Measurements from ENCODE around the gene TSC22D4. TPM values are rescaled to one million over a fixed set of nuclear protein-coding genes. Genes with fewer than 3 reads are reported as not detected.

TSC22D4 gene
- total RNA-seq, 1 experiment from 2014 or later = 71.0 TPM

- intact Hi-C loops (cut with micrococcal nuclease; ENCODE audit: unreplicated experiment) = no loop called here
- CTCF ChIA-PET = no interaction called here
- Histone ChIP-seq H3K4me1 (ENCODE audit: insufficient read depth, low read length, poor library complexity, severe bottlenecking) (peaks cover 7% of the 10 kb centered on the region), H3K9me3 (ENCODE audit: low read depth, low read length, poor library complexity, severe bottlenecking) (no peaks in the 10 kb centered on the region), H3K4me3 (ENCODE audit: low read depth, low read length, poor library complexity, severe bottlenecking) (no peak overlapping the region), H3K36me3 (ENCODE audit: insufficient read depth, low read length, poor library complexity, severe bottlenecking) (no peaks in the 10 kb centered on the region), H3K27ac (ENCODE audit: low read depth, low read length, poor library complexity, severe bottlenecking) (no peak overlapping the region), H3K27me3 (replicated peaks; ENCODE audit: insufficient read depth, low read depth, low read length, poor library complexity) (no peaks in the 10 kb centered on the region)
- POLR2A ChIA-PET (ENCODE audit: low non-redundant PET) = no interaction called here
- no TSS peak for BruUV-seq (replicated peaks)
- TF ChIP-seq CTCF (conservative IDR thresholded peaks at IDR 0.05; ENCODE audit: low read depth, low read length) (no peak), EZH2 (IDR thresholded peaks at IDR 0.05; ENCODE audit: borderline replicate concordance, low read depth, low read length, poor library complexity, severe bottlenecking) (no peak)
- no peak for DNase-seq (ENCODE audit: low spot score)
These were observed 12.2 kb upstream of the TSC22D4 start for GRCh38 chr7:100491192-100491578.

GRCh38 chr7:100490483-100491191, 11.6 kb upstream of the TSC22D4 start:
- TF ChIP-seq CTCF (conservative IDR thresholded peaks at IDR 0.05; ENCODE audit: low read depth, low read length) (no peak), EZH2 (IDR thresholded peaks at IDR 0.05; ENCODE audit: borderline replicate concordance, low read depth, low read length, poor library complexity, severe bottlenecking) (no peak)
- Histone ChIP-seq H3K27me3 (replicated peaks; ENCODE audit: insufficient read depth, low read depth, low read length, poor library complexity) (no peaks in the 10 kb centered on the region), H3K4me3 (ENCODE audit: low read depth, low read length, poor library complexity, severe bottlenecking) (no peak overlapping the region), H3K4me1 (ENCODE audit: insufficient read depth, low read length, poor library complexity, severe bottlenecking) (peaks cover 7% of the 10 kb centered on the region), H3K36me3 (ENCODE audit: insufficient read depth, low read length, poor library complexity, severe bottlenecking) (no peaks in the 10 kb centered on the region), H3K9me3 (ENCODE audit: low read depth, low read length, poor library complexity, severe bottlenecking) (no peaks in the 10 kb centered on the region), H3K27ac (ENCODE audit: low read depth, low read length, poor library complexity, severe bottlenecking) (no peak overlapping the region)
- CTCF ChIA-PET = no interaction called here
- BruUV-seq (replicated peaks) = no TSS peak
- POLR2A ChIA-PET (ENCODE audit: low non-redundant PET) = interaction anchor here (0.5 kb wide), 1 partner anchor 46 kb away, joined by 9 read pairs; no protein-coding TSS in a partner anchor
- intact Hi-C loops (cut with micrococcal nuclease; ENCODE audit: unreplicated experiment) = no loop called here
- DNase-seq (ENCODE audit: low spot score) = no peak

GRCh38 chr7:100489824-100490223, 10.8 kb upstream of the TSC22D4 start:
- no peak overlapping the region for H3K4me3 ChIP-seq (ENCODE audit: low read depth, low read length, poor library complexity, severe bottlenecking)
- POLR2A ChIA-PET (ENCODE audit: low non-redundant PET) = interaction anchor here (0.5 kb wide), 1 partner anchor 47 kb away, joined by 9 read pairs; no protein-coding TSS in a partner anchor
- BruUV-seq (replicated peaks) = no TSS peak
- no peaks in the 10 kb centered on the region for H3K27me3 ChIP-seq (replicated peaks; ENCODE audit: insufficient read depth, low read depth, low read length, poor library complexity)
- DNase-seq (ENCODE audit: low spot score) = peak; percentile 95
- intact Hi-C loops (cut with micrococcal nuclease; ENCODE audit: unreplicated experiment) = no loop called here
- H3K36me3 ChIP-seq (ENCODE audit: insufficient read depth, low read length, poor library complexity, severe bottlenecking) = no peaks in the 10 kb centered on the region
- H3K27ac ChIP-seq (ENCODE audit: low read depth, low read length, poor library complexity, severe bottlenecking) = no peak overlapping the region
- H3K9me3 ChIP-seq (ENCODE audit: low read depth, low read length, poor library complexity, severe bottlenecking) = no peaks in the 10 kb centered on the region
- TF ChIP-seq CTCF (conservative IDR thresholded peaks at IDR 0.05; ENCODE audit: low read depth, low read length) (no peak), EZH2 (IDR thresholded peaks at IDR 0.05; ENCODE audit: borderline replicate concordance, low read depth, low read length, poor library complexity, severe bottlenecking) (no peak)
- H3K4me1 ChIP-seq (ENCODE audit: insufficient read depth, low read length, poor library complexity, severe bottlenecking) = peaks cover 7% of the 10 kb centered on the region
- CTCF ChIA-PET = interaction anchor here (0.6 kb wide), 1 partner anchor 74 kb away, joined by 3 read pairs; no protein-coding TSS in a partner anchor

All from A673 (cell line).